Tibial nerve (tissue), 4 donors: ENCODE measurements around the gene HACD3. TPM values are rescaled to one million over a fixed set of nuclear protein-coding genes. Genes with fewer than 3 reads are reported as not detected.
A peak's percentile ranks its signal among the peaks of the same experiment; 100 is the strongest.

Experiments
- DNase-seq, 2 donors: peaks; one replicate each; pipeline ENCODE4 v3.0.0-alpha.2; 2019; ENCODE audit warnings: low spot score in 2 of 2
- H3K27ac ChIP-seq, 4 donors: fragments of 200-600 bp; sonication (generic) in 3 of 4; one replicate each; pipeline ENCODE4 v1.5.1; 2017 to 2019; ENCODE audit warnings: mild to moderate bottlenecking in 1 of 4
- H3K27me3 ChIP-seq, 2 donors: fragments of 200-600 bp; sonication (generic) in 1 of 2; one replicate each; pipeline versions ENCODE4 v1.5.1 to v1.6.0; 2017 to 2019
- H3K36me3 ChIP-seq, 3 donors: fragments of 200-600 bp; sonication (generic); one replicate each; pipeline ENCODE4 v1.5.1; 2018 to 2019
- H3K4me1 ChIP-seq, 4 donors: fragments of 200-600 bp; sonication (generic) in 3 of 4; one replicate each; pipeline ENCODE4 v1.5.1; 2017 to 2019
- H3K4me3 ChIP-seq, 4 donors: fragments of 200-600 bp; sonication (generic) in 3 of 4; one replicate each; pipeline ENCODE4 v1.5.1; 2017 to 2019; ENCODE audit warnings: mild to moderate bottlenecking in 1 of 4, moderate library complexity in 1 of 4
- H3K9me3 ChIP-seq, 4 donors: fragments of 200-600 bp; sonication (generic) in 3 of 4; one replicate each; pipeline ENCODE4 v1.5.1; 2017 to 2019
- EP300 ChIP-seq, 2 donors: sonication (generic); formaldehyde crosslinking; IDR thresholded peaks; one replicate each; pipeline ENCODE4 v1.6.1; 2017; ENCODE audit warnings: antibody characterized with exemption in 2 of 2, mild to moderate bottlenecking in 1 of 2
- POLR2A ChIP-seq, 2 donors: fragments of 450-650 bp; IDR thresholded peaks; one replicate each; pipeline ENCODE4 v1.6.1; 2017; ENCODE audit warnings: antibody characterized with exemption in 2 of 2, mild to moderate bottlenecking in 2 of 2, moderate library complexity in 2 of 2
- WGBS, 2 donors: methylation state at CpG; one replicate each; pipeline ENCODE4 v1.1.5; 2018; 5-methylcytosine and 5-hydroxymethylcytosine counted together
- total RNA-seq, 4 donors: library from RNA; depleted of rRNA; stranded (reverse); fragments of >200 nt; gene quantifications; one replicate each; pipeline ENCODE4 v1.1.0, GENCODE V29; 2016
- TF ChIP-seq, protein P1 (sequence below), 5 experiments: fragments of 200-600 bp in 3 of 5; fragments of 450-650 bp in 2 of 5; sonication (generic) in 3 of 5; IDR thresholded peaks; one replicate each; pipeline ENCODE4 v1.5.1; 2016 to 2019; ENCODE audit warnings: antibody characterized with exemption in 5 of 5, mild to moderate bottlenecking in 3 of 5, moderate library complexity in 2 of 5

Gene HACD3, protein sequence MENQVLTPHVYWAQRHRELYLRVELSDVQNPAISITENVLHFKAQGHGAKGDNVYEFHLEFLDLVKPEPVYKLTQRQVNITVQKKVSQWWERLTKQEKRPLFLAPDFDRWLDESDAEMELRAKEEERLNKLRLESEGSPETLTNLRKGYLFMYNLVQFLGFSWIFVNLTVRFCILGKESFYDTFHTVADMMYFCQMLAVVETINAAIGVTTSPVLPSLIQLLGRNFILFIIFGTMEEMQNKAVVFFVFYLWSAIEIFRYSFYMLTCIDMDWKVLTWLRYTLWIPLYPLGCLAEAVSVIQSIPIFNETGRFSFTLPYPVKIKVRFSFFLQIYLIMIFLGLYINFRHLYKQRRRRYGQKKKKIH
- total RNA-seq, result 10 to 100 TPM; 44.1 to 60.3 (median 49.8) TPM

DNA sequence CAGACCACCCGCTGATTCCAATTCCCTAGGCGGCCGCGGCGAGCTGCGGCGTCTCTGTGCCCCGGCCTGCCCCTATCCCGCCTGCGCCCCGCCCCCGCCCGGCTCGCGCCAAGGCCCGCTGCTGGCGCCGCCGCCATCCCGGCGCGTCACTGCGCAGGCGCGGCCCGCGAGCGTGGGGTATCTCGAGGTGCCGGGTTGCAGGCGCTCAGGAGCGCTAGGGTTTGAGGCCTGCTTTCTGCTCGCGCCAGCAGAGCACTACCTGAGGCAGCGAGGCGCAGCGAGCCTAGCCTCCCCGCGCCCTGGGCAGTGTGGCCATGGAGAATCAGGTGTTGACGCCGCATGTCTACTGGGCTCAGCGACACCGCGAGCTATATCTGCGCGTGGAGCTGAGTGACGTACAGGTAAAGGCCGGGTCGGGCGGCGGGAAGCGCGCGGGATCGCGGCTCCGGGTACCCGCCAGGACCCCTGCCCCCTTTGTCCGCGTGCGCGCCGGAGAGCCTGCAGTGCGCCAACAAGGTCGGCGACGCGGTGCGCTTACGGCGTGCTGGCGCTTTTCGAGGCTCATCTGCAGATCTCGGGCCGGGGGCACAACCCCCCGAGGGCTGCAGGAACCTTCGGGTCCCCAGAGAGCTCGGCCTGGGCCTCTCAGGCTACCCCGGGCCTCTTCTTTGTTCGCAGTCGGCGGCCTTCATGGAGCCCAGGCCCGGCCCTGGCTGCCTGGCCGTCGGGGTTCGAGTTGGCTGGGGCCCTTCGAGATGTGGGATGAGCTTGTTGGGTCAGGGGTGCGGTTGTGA lies at the start of gene HACD3:
HACD3 (plus strand) TSS at position 146 of the 794 bp plus-strand sequence; CDS start at position 315, 169 bp downstream.
- Histone ChIP-seq H3K9me3 (no peaks in the 10 kb centered on the region), H3K27ac (peak within 1 kb of the TSS; percentile 57 to 79 (median 64)), H3K4me3 (peak within 1 kb of the TSS; percentile 70 to 99 (median 84)), H3K36me3 (no peaks in the 10 kb centered on the region), H3K4me1 (peaks cover 0 to 29% (median 9%) of the 10 kb centered on the region in 4 donors), H3K27me3 (no peaks in the 10 kb centered on the region)
- peak; percentile 64 to 67 for DNase-seq
- TF ChIP-seq EP300 (IDR thresholded peaks at IDR 0.05) (peak; percentile 24 to 72), POLR2A (IDR thresholded peaks at IDR 0.05) (peak in 1 of 2 donors; percentile 17)
- TF ChIP-seq, protein P1, sequence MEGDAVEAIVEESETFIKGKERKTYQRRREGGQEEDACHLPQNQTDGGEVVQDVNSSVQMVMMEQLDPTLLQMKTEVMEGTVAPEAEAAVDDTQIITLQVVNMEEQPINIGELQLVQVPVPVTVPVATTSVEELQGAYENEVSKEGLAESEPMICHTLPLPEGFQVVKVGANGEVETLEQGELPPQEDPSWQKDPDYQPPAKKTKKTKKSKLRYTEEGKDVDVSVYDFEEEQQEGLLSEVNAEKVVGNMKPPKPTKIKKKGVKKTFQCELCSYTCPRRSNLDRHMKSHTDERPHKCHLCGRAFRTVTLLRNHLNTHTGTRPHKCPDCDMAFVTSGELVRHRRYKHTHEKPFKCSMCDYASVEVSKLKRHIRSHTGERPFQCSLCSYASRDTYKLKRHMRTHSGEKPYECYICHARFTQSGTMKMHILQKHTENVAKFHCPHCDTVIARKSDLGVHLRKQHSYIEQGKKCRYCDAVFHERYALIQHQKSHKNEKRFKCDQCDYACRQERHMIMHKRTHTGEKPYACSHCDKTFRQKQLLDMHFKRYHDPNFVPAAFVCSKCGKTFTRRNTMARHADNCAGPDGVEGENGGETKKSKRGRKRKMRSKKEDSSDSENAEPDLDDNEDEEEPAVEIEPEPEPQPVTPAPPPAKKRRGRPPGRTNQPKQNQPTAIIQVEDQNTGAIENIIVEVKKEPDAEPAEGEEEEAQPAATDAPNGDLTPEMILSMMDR (IDR thresholded peaks at IDR 0.05), result peak in 1 of 5 experiments; percentile 32
- 0% methylated on average over 45 to 47 of the region's 88 CpGs for WGBS, 2 donors

DNA sequence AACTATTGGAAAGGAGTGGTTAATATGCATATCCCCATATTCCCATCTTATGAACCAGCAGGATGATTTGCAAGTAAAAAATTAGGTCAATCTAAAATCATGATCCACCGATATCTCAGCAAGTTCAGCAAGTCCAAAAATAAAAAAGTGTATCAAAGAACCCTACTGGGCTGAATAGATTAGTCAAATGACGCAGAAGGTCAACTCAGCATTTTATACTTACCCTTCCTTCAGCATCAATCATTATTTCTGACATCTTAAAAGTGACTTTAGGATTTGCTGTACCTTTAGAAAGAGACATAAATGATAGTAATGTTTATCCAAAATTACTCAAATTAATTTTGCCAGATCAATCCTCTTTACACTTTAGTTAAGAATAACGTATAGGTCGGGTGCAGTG lies 45.4 kb upstream of the HACD3 start:
- Histone ChIP-seq H3K4me3 (no peak overlapping the region), H3K27ac (no peak overlapping the region), H3K36me3 (peaks cover 0 to 91% (median 19%) of the 10 kb centered on the region in 3 donors), H3K27me3 (no peaks in the 10 kb centered on the region), H3K9me3 (no peaks in the 10 kb centered on the region), H3K4me1 (no peaks in the 10 kb centered on the region)
- no peak for DNase-seq
- no peak for TF ChIP-seq EP300 (IDR thresholded peaks at IDR 0.05)
- TF ChIP-seq, protein P1 (IDR thresholded peaks at IDR 0.05), result no peak
- TF ChIP-seq POLR2A (IDR thresholded peaks at IDR 0.05), result no peak
- 92 to 95% methylated on average over 4 of the region's 4 CpGs for WGBS, 2 donors

DNA sequence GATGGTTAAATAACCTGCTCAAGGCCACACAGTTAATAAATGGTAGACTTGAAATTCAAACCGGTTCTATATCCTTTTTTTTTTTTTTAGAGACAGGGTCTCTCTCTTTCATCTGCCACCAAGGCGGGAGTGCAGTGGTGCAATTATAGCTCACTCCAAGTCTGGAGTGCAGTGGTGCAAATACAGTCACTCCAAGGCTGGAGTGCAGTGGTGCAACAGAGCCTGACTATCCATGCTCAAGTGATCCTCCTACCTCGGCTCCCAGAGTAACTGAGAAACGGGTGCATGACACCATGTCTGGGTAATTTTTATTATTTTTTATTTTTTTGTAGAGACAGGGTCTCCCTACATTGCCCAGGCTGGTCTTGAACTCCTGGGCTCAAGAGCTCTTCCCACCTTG lies 36.2 kb upstream of the HACD3 start:
- Histone ChIP-seq H3K4me3 (no peak overlapping the region), H3K27ac (no peak overlapping the region), H3K27me3 (no peaks in the 10 kb centered on the region), H3K36me3 (peaks cover 0 to 92% (median 30%) of the 10 kb centered on the region in 3 donors), H3K9me3 (no peaks in the 10 kb centered on the region), H3K4me1 (no peaks in the 10 kb centered on the region)
- no peak for DNase-seq
- TF ChIP-seq, protein P1 (IDR thresholded peaks at IDR 0.05), result no peak
- TF ChIP-seq POLR2A (IDR thresholded peaks at IDR 0.05), result no peak
- TF ChIP-seq EP300 (IDR thresholded peaks at IDR 0.05), result no peak
- WGBS, 2 donors, result 86 to 89% methylated on average over 4 of the region's 4 CpGs

DNA sequence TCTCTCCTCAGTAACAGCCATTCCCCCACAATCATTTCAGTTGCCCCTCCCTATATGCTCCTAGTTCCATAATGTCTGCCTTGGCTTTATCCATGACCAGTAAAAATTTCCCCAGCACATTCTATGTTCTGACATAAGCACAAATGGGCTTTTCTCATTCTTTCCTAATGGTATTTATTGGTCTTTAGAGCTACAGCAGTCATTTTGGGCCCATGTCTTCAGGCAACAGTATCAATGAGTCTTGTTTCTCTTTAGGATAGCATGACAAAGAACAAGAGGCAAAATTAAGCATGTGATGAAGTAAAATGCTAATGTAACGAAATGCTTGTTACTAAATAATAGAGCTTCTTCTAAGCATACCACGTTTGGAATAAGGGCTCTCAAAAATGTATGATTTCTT lies 20.9 kb upstream of the HACD3 start:
- Histone ChIP-seq H3K9me3 (no peaks in the 10 kb centered on the region), H3K4me3 (no peak overlapping the region), H3K27me3 (no peaks in the 10 kb centered on the region), H3K4me1 (peaks cover 0 to 32% (median 2%) of the 10 kb centered on the region in 4 donors), H3K27ac (no peak overlapping the region), H3K36me3 (peaks cover 0 to 57% (median 0%) of the 10 kb centered on the region in 3 donors)
- TF ChIP-seq, protein P1 (IDR thresholded peaks at IDR 0.05), result no peak
- TF ChIP-seq EP300 (IDR thresholded peaks at IDR 0.05), result no peak
- TF ChIP-seq POLR2A (IDR thresholded peaks at IDR 0.05), result no peak
- DNase-seq, result no peak
- 78 to 91% methylated on average over 2 of the region's 2 CpGs for WGBS, 2 donors
